GM21528 (cell line): ENCODE measurements around the gene CAMKMT.

Experiments
- ATAC-seq: cut with Tn5 transposase; IDR thresholded peaks from one replicate; pipeline ENCODE4 v1.9.1; 2021; ENCODE audit warnings: mild to moderate bottlenecking, moderate library complexity; ENCODE audit not compliant: unreplicated experiment, low FRiP score

Gene CAMKMT

GRCh38 chr2:44810892-44811530 lies 449.3 kb downstream of the CAMKMT start:
- ATAC-seq, result no peak

- ATAC-seq, result no peak
Measured at GRCh38 chr2:44813165-44813564, 451.4 kb downstream of the CAMKMT start.

GRCh38 chr2:44813658-44814057 lies 451.9 kb downstream of the CAMKMT start:
- no peak for ATAC-seq

GRCh38 chr2:44817256-44817655 lies 455.5 kb downstream of the CAMKMT start:
- ATAC-seq, result no peak

- ATAC-seq, result no peak
Measured at GRCh38 chr2:44817673-44818335, 456.1 kb downstream of the CAMKMT start.

GRCh38 chr2:44819061-44819460 lies 457.3 kb downstream of the CAMKMT start:
- ATAC-seq, result no peak

- ATAC-seq, result no peak
Measured at GRCh38 chr2:44821500-44821899, 459.8 kb downstream of the CAMKMT start.

- no peak for ATAC-seq
Measured at GRCh38 chr2:44822174-44822573, 460.4 kb downstream of the CAMKMT start.
